PC-9 (cell line): ENCODE results near the gene NCF4. TPM values are rescaled to one million over a fixed set of nuclear protein-coding genes. Genes with fewer than 3 reads are reported as not detected.

Experiments used
- BruUV-seq: library from RNA; stranded (reverse); fragments of 400-500 nt; replicated peaks from 2 replicates; lab custom pipeline; 2021; lab: Mats Ljungman, UMichigan
- CTCF ChIA-PET: fragments of 300-600 bp; sonication (Branson Sonifier 250); formaldehyde crosslinking; loops from one replicate; lab custom pipeline; 2022; ENCODE audit warnings: antibody characterized with exemption; lab: Charles Lee
- POLR2A ChIA-PET: fragments of 300-600 bp; sonication (Branson Sonifier 250); formaldehyde crosslinking; loops from one replicate; lab custom pipeline; 2022; ENCODE audit warnings: antibody characterized with exemption; ENCODE audit not compliant: unreplicated experiment; lab: Charles Lee
- DNase-seq, 2 experiments: peaks; one replicate each; pipeline versions ENCODE4 v3.0.0 to v3.0.0-alpha.2; 2015 to 2022; ENCODE audit warnings: mixed read lengths in 1 of 2
- H2AFZ ChIP-seq: fragments of 200-600 bp; sonication (generic); 2 replicates; pipeline ENCODE4 v1.8.1; 2017; ENCODE audit warnings: antibody characterized with exemption
- H3F3A ChIP-seq: fragments of 200-600 bp; sonication (generic); 2 replicates; pipeline ENCODE4 v1.8.1; 2017; ENCODE audit warnings: antibody characterized with exemption, mild to moderate bottlenecking, low read depth; ENCODE audit not compliant: insufficient read depth
- H3K27ac ChIP-seq: fragments of 200-600 bp; sonication (generic); 2 replicates; pipeline ENCODE4 v1.6.1; 2016; ENCODE audit warnings: mixed run types
- H3K27me3 ChIP-seq: fragments of 200-600 bp; sonication (generic); 2 replicates; pipeline ENCODE4 v1.6.1; 2016; ENCODE audit warnings: low read depth, mixed run types; ENCODE audit not compliant: insufficient read depth
- H3K36me3 ChIP-seq: fragments of 200-600 bp; sonication (generic); 2 replicates; pipeline ENCODE4 v1.6.1; 2016; ENCODE audit warnings: low read depth, mixed run types
- H3K4me1 ChIP-seq: fragments of 200-600 bp; sonication (generic); replicated peaks from 2 replicates; pipeline ENCODE4 v1.6.1; 2016; ENCODE audit warnings: mixed run types; ENCODE audit not compliant: insufficient read depth
- H3K4me2 ChIP-seq: fragments of 200-600 bp; sonication (generic); 2 replicates; pipeline ENCODE4 v1.6.1; 2017; ENCODE audit warnings: mixed run types
- H3K4me3 ChIP-seq: fragments of 200-600 bp; sonication (generic); 2 replicates; pipeline ENCODE4 v1.6.1; 2016; ENCODE audit warnings: mixed run types
- H3K79me2 ChIP-seq: fragments of 200-600 bp; sonication (generic); 2 replicates; pipeline ENCODE4 v1.6.1; 2017; ENCODE audit warnings: low read depth, mixed run types
- H3K9me2 ChIP-seq: fragments of 200-600 bp; sonication (generic); 2 replicates; pipeline ENCODE4 v1.8.1; 2017; ENCODE audit warnings: mild to moderate bottlenecking; ENCODE audit not compliant: insufficient read depth
- H3K9me3 ChIP-seq: fragments of 200-600 bp; sonication (generic); 2 replicates; pipeline ENCODE4 v1.8.1; 2016; ENCODE audit warnings: low read depth; ENCODE audit not compliant: insufficient read depth
- H4K20me1 ChIP-seq: fragments of 200-600 bp; sonication (generic); 2 replicates; pipeline ENCODE4 v1.8.1; 2017; ENCODE audit not compliant: insufficient read depth
- EZH2 ChIP-seq: fragments of 200-600 bp; sonication (generic); IDR thresholded peaks from 2 replicates; pipeline ENCODE4 v1.8.0; 2017; ENCODE audit warnings: antibody characterized with exemption, low read depth
- intact Hi-C: fragments of 100-400 bp; cut with micrococcal nuclease; formaldehyde crosslinking; loops from one replicate; pipeline ENCODE4 v1.10.0; 2022; ENCODE audit not compliant: unreplicated experiment
- total RNA-seq: library from RNA; stranded (reverse); gene quantifications from 2 replicates; pipeline ENCODE4 v1.2.3, GENCODE V29; 2021
- TF ChIP-seq, protein P1 (sequence below): fragments of 200-600 bp; sonication (generic); conservative IDR thresholded peaks from 2 replicates; pipeline ENCODE4 v1.6.1; 2017; ENCODE audit warnings: mixed run types, antibody characterized with exemption, mild to moderate bottlenecking, moderate library complexity

NCF4 gene
- total RNA-seq, 1 experiment from 2014 or later = 3.9 TPM

DNA sequence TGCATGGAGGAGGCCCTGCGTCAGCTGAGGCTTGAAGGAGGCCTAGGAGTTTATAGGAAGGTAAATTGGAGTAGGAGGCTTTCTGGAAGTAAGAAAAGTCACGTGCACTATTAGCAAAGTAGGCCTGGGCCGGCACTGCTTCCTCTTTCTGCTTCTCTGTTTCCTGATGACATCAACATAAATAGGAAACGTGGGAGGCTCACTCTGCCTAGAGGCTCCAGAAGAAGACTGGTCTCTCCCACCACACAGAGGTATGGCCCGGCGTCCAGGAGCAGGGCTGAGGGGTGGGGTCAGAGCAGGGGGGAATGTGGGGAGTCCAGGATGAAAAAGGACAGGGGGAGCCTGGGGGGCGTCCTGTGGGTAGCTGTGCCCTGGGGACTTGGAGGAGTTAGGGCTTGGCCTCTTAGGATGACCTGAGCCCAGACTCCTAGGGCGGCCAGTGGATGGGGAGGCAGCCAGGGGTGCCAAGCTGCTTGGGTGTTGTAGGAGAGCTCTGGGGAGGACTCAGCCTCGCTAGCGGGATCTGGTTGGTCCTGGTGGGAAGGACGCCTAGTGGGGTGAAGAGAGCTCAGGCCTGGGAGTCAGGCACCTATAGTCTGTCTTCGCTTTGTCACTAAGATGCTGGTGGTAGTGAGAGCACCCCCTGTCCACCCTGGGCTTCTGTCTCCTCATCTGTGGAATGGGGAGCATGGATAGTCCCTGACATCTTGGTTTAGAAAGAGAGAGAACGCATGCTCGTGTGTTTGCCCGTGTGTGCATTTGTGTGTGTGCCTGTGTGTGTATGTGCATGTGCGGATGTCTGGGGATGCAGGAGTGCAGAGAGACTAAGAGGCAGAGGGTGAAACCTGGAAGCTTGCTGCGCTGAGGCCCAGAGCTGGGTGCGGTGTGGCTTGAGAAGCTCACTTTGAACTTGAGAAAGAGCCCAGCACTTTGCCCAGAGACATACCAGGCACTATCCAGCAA, 52.9 kb downstream of the NCF4 start, which contains the start of gene CSF2RB:
Gene CSF2RB (plus strand): TSS at position 202 of the 963 bp plus-strand sequence. CDS start 8,580 bp downstream, outside the sequence.
- H3K4me3 ChIP-seq = no peak within 1 kb of the TSS
- H3F3A ChIP-seq = no peaks in the 10 kb centered on the region
- H3K9me3 ChIP-seq = no peaks in the 10 kb centered on the region
- ChIA-PET POLR2A (no interaction called here), CTCF (interaction anchor here (0.6 kb wide), 2 partner anchors 245 to 679 kb away, joined by 3 to 11 read pairs; no protein-coding TSS in a partner anchor)
- no peak for DNase-seq
- H3K27ac ChIP-seq = no peak within 1 kb of the TSS
- TF ChIP-seq, protein P1, sequence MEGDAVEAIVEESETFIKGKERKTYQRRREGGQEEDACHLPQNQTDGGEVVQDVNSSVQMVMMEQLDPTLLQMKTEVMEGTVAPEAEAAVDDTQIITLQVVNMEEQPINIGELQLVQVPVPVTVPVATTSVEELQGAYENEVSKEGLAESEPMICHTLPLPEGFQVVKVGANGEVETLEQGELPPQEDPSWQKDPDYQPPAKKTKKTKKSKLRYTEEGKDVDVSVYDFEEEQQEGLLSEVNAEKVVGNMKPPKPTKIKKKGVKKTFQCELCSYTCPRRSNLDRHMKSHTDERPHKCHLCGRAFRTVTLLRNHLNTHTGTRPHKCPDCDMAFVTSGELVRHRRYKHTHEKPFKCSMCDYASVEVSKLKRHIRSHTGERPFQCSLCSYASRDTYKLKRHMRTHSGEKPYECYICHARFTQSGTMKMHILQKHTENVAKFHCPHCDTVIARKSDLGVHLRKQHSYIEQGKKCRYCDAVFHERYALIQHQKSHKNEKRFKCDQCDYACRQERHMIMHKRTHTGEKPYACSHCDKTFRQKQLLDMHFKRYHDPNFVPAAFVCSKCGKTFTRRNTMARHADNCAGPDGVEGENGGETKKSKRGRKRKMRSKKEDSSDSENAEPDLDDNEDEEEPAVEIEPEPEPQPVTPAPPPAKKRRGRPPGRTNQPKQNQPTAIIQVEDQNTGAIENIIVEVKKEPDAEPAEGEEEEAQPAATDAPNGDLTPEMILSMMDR = no peak
- no peak for TF ChIP-seq EZH2
- no peaks in the 10 kb centered on the region for H3K27me3 ChIP-seq
- H2AFZ ChIP-seq = no peak within 1 kb of the TSS
- no TSS peak for BruUV-seq
- H3K79me2 ChIP-seq = no peaks in the 10 kb centered on the region
- H3K4me2 ChIP-seq = no peak within 1 kb of the TSS
- H3K4me1 ChIP-seq = 0 out of 2 replicates have a peak, but pooled peaks cover 20% of the 10 kb centered on the region
- H3K9me2 ChIP-seq = no peaks in the 10 kb centered on the region
- H4K20me1 ChIP-seq = no peaks in the 10 kb centered on the region
- intact Hi-C loops = loop anchor here (5.0 kb wide), 1 partner anchor 41 kb away; no protein-coding TSS in a partner anchor
- H3K36me3 ChIP-seq = no peaks in the 10 kb centered on the region

DNA sequence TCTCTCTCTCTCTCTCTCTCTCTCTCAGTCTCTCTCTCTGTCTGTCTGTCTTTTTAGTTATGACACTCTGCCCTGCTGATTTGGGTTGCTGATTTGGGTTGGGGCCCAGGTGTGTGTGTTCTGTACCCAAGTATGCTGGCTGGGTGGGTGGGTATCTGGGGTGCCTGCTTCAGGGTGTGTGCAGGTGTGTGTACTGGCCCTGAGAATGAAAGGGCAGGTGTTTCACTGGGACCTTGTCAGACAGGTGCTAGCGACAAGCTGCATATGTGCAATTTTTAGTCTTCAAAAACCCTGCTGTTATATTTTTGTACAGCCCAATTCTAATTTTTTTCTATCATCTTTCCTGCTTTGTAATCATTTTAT, 53.6 kb downstream of the NCF4 start:
- DNase-seq = no peak
- Histone ChIP-seq H3K4me1 (0 out of 2 replicates have a peak, but pooled peaks cover 20% of the 10 kb centered on the region), H3K4me2 (no peak overlapping the region), H4K20me1 (no peaks in the 10 kb centered on the region), H3F3A (no peaks in the 10 kb centered on the region), H3K4me3 (no peak overlapping the region), H3K27me3 (no peaks in the 10 kb centered on the region), H3K36me3 (no peaks in the 10 kb centered on the region), H2AFZ (no peak overlapping the region), H3K27ac (no peak overlapping the region), H3K9me2 (no peaks in the 10 kb centered on the region), H3K9me3 (no peaks in the 10 kb centered on the region), H3K79me2 (no peaks in the 10 kb centered on the region)
- ChIA-PET CTCF (interaction anchor here (0.6 kb wide), 1 partner anchor 246 kb away, joined by 3 read pairs; no protein-coding TSS in a partner anchor), POLR2A (no interaction called here)
- TF ChIP-seq, protein P1 = no peak
- no peak for TF ChIP-seq EZH2
- no TSS peak for BruUV-seq
- intact Hi-C loops = loop anchor here (5.0 kb wide), 1 partner anchor 42 kb away; no protein-coding TSS in a partner anchor

DNA sequence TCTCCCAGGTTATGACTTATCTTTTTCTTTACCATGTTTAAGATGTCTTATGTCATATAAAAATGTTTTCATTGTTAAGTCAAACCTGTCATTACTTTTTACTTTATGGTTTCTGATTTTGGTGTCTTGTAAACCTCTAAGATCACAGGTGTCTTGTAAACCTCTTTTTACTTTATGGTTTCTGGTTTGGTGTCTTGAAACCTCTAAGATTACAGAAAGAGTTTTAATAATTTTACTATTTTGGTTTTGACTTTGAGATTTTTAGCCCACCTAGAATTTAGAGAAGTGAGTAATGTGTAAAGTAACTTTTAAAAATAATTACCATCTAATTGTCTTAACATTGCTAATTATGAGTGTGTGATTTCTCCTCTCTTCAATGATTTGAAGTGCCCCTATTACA, 55.2 kb downstream of the NCF4 start:
- 0 out of 2 replicates have a peak, but pooled peaks cover 8% of the 10 kb centered on the region for H3K4me1 ChIP-seq
- intact Hi-C loops = no loop called here
- POLR2A ChIA-PET = no interaction called here
- no peaks in the 10 kb centered on the region for H3K27me3 ChIP-seq
- H3K9me2 ChIP-seq = no peaks in the 10 kb centered on the region
- H2AFZ ChIP-seq = no peak overlapping the region
- BruUV-seq = no TSS peak
- no peak overlapping the region for H3K4me3 ChIP-seq
- no peak for DNase-seq
- no peaks in the 10 kb centered on the region for H3K9me3 ChIP-seq
- H4K20me1 ChIP-seq = no peaks in the 10 kb centered on the region
- H3K27ac ChIP-seq = no peak overlapping the region
- CTCF ChIA-PET = no interaction called here
- TF ChIP-seq, protein P1 = no peak
- TF ChIP-seq EZH2 = no peak
- H3K4me2 ChIP-seq = no peak overlapping the region
- H3F3A ChIP-seq = peaks cover 8% of the 10 kb centered on the region; the same call in 1 of the 2 replicates
- H3K36me3 ChIP-seq = no peaks in the 10 kb centered on the region
- H3K79me2 ChIP-seq = no peaks in the 10 kb centered on the region
